ENCODE measurements around the gene PXDC1.

GRCh38 chr6:3693831-3694230 lies 57.7 kb downstream of the PXDC1 start:
- TF ChIP-seq CTCF (conservative IDR thresholded peaks at IDR 0.05; ENCODE audit: low read length) = no peak
- no peak for TF ChIP-seq EZH2phosphoT487 (IDR thresholded peaks at IDR 0.05; ENCODE audit: borderline replicate concordance)

All from Loucy (cell line).